Smooth muscle cell (in vitro differentiated cells): ENCODE measurements around the gene FBLN2. TPM values are rescaled to one million over a fixed set of nuclear protein-coding genes. Genes with fewer than 3 reads are reported as not detected.
A peak's percentile ranks its signal among the peaks of the same experiment; 100 is the strongest.

ENCODE experiments used
- DNase-seq: peaks from one replicate; lab custom pipeline; 2025; ENCODE audit not compliant: unreplicated experiment; lab: John Stamatoyannopoulos, UW
- H2AFZ ChIP-seq: fragments of 200-600 bp; sonication (generic); 2 replicates; pipeline ENCODE4 v1.6.0; 2016; ENCODE audit warnings: antibody characterized with exemption, low read depth, mild to moderate bottlenecking
- H3F3A ChIP-seq: fragments of 200-600 bp; sonication (generic); 2 replicates; pipeline ENCODE4 v1.6.0; 2017; ENCODE audit warnings: antibody characterized with exemption, low read depth
- H3K27ac ChIP-seq: fragments of 200-600 bp; sonication (generic); 2 replicates; pipeline ENCODE4 v1.5.1; 2016; ENCODE audit warnings: low read depth, mild to moderate bottlenecking
- H3K27me3 ChIP-seq: fragments of 200-600 bp; sonication (generic); 2 replicates; pipeline ENCODE4 v1.6.1; 2016; ENCODE audit warnings: low read depth, mild to moderate bottlenecking
- H3K36me3 ChIP-seq: fragments of 200-600 bp; sonication (generic); 2 replicates; pipeline ENCODE4 v1.5.1; 2016; ENCODE audit warnings: low read depth
- H3K4me1 ChIP-seq: fragments of 200-600 bp; sonication (generic); 2 replicates; pipeline ENCODE4 v1.5.1; 2016; ENCODE audit warnings: low read depth
- H3K4me2 ChIP-seq: fragments of 200-600 bp; sonication (generic); 2 replicates; pipeline ENCODE4 v1.6.0; 2016; ENCODE audit warnings: mild to moderate bottlenecking
- H3K4me3 ChIP-seq: fragments of 200-600 bp; sonication (generic); 2 replicates; pipeline ENCODE4 v1.5.1; 2016; ENCODE audit warnings: mild to moderate bottlenecking
- H3K79me2 ChIP-seq: fragments of 200-600 bp; sonication (generic); 2 replicates; pipeline ENCODE4 v1.6.0; 2016; ENCODE audit warnings: low read depth, mild to moderate bottlenecking
- H3K9ac ChIP-seq: fragments of 200-600 bp; sonication (generic); 2 replicates; pipeline ENCODE4 v1.6.0; 2016; ENCODE audit warnings: low read depth
- H3K9me3 ChIP-seq: fragments of 200-600 bp; sonication (generic); replicated peaks from 2 replicates; pipeline ENCODE4 v1.5.1; 2016; ENCODE audit warnings: low read depth
- H4K20me1 ChIP-seq: fragments of 200-600 bp; sonication (generic); 2 replicates; pipeline ENCODE4 v1.6.0; 2016; ENCODE audit warnings: low read depth
- WGBS: methylation state at CpG from one replicate; pipeline ENCODE4 v1.1.7; 2016; ENCODE audit warnings: low lambda C conversion rate; 5-methylcytosine and 5-hydroxymethylcytosine counted together
- polyA plus RNA-seq: library from polyadenylated mRNA; unstranded; fragments of >200 nt; fragmentation: Nextera tagmentation; extraction: Ambion mirVana; gene quantifications from 2 replicates; pipeline ENCODE4 v1.2.1, GENCODE V29; 2016
- total RNA-seq: library from RNA; depleted of rRNA; stranded (reverse); fragments of >200 nt; gene quantifications from 2 replicates; pipeline ENCODE4 v1.2.3, GENCODE V29; 2014
- TF ChIP-seq, protein P1 (sequence below): fragments of 200-600 bp; sonication (generic); IDR thresholded peaks from 2 replicates; pipeline ENCODE4 v1.5.1; 2017; ENCODE audit warnings: borderline replicate concordance, mild to moderate bottlenecking, antibody characterized with exemption; ENCODE audit not compliant: insufficient read depth, poor library complexity, severe bottlenecking

FBLN2 gene
- total and polyA plus RNA-seq, 2 experiments from 2014 or later, result 159 to 390 TPM

DNA sequence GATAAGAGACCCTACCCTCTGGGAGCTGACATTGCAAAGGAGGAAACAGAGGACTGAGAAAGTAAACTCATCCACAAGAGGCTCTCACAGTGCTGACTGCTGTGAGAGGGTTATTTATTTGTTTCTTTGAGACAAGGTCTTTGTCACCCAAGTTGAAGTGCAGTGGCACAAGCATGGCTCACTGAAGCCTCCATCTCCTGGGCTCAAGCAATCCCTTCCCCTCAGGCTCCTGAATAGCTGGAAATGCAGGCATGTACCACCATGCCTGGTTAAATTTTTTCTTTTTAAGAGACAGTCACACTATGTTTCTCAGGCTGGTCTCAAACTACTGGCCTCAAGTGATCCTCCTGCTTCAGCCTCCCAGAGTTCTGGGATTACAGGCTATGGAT lies 52.8 kb downstream of the FBLN2 start:
- peak overlapping the region; percentile 73 for H3K27ac ChIP-seq
- H3K4me2 ChIP-seq, result peak overlapping the region; percentile 48
- no peaks in the 10 kb centered on the region for H3K9me3 ChIP-seq
- peaks cover 15% of the 10 kb centered on the region for H3F3A ChIP-seq
- H3K79me2 ChIP-seq, result peaks cover 39% of the 10 kb centered on the region
- H3K27me3 ChIP-seq, result no peaks in the 10 kb centered on the region
- DNase-seq, result no peak
- H4K20me1 ChIP-seq, result peaks cover 61% of the 10 kb centered on the region
- peak overlapping the region; percentile 45 for H3K9ac ChIP-seq
- H3K4me1 ChIP-seq, result peaks cover 2% of the 10 kb centered on the region
- H3K4me3 ChIP-seq, result no peak overlapping the region
- TF ChIP-seq, protein P1, sequence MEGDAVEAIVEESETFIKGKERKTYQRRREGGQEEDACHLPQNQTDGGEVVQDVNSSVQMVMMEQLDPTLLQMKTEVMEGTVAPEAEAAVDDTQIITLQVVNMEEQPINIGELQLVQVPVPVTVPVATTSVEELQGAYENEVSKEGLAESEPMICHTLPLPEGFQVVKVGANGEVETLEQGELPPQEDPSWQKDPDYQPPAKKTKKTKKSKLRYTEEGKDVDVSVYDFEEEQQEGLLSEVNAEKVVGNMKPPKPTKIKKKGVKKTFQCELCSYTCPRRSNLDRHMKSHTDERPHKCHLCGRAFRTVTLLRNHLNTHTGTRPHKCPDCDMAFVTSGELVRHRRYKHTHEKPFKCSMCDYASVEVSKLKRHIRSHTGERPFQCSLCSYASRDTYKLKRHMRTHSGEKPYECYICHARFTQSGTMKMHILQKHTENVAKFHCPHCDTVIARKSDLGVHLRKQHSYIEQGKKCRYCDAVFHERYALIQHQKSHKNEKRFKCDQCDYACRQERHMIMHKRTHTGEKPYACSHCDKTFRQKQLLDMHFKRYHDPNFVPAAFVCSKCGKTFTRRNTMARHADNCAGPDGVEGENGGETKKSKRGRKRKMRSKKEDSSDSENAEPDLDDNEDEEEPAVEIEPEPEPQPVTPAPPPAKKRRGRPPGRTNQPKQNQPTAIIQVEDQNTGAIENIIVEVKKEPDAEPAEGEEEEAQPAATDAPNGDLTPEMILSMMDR, result no peak
- no peaks in the 10 kb centered on the region for H3K36me3 ChIP-seq
- no peak overlapping the region for H2AFZ ChIP-seq

DNA sequence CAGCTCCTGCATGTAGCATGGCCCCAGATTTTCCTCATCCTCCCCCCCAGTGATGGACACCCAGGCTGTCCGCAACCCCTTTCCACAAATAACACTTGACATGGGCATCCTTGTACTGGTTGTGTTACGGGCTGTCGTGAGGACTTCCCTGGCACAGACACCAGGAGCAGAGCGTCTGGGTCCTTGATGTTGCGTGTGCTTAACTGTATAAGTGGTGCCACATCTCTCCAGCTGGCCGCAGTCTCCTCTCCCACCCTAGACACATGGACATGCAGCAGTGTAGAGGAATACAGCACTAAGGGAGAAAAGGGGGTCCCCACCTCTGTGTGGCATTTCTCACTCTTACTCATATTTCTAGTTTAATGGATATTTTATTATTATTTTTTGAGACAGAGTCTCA lies 56.6 kb downstream of the FBLN2 start:
- Histone ChIP-seq H4K20me1 (peaks cover 62% of the 10 kb centered on the region), H3K27me3 (no peaks in the 10 kb centered on the region), H3F3A (peaks cover 12% of the 10 kb centered on the region), H3K79me2 (peaks cover 35% of the 10 kb centered on the region), H3K4me2 (no peak overlapping the region), H3K4me1 (peaks cover 2% of the 10 kb centered on the region), H3K27ac (no peak overlapping the region), H3K9me3 (no peaks in the 10 kb centered on the region), H3K4me3 (no peak overlapping the region), H2AFZ (no peak overlapping the region), H3K36me3 (no peaks in the 10 kb centered on the region), H3K9ac (no peak overlapping the region)
- TF ChIP-seq, protein P1, result no peak
- WGBS, result 100% methylated on average over 6 of the region's 6 CpGs
- DNase-seq, result no peak

DNA sequence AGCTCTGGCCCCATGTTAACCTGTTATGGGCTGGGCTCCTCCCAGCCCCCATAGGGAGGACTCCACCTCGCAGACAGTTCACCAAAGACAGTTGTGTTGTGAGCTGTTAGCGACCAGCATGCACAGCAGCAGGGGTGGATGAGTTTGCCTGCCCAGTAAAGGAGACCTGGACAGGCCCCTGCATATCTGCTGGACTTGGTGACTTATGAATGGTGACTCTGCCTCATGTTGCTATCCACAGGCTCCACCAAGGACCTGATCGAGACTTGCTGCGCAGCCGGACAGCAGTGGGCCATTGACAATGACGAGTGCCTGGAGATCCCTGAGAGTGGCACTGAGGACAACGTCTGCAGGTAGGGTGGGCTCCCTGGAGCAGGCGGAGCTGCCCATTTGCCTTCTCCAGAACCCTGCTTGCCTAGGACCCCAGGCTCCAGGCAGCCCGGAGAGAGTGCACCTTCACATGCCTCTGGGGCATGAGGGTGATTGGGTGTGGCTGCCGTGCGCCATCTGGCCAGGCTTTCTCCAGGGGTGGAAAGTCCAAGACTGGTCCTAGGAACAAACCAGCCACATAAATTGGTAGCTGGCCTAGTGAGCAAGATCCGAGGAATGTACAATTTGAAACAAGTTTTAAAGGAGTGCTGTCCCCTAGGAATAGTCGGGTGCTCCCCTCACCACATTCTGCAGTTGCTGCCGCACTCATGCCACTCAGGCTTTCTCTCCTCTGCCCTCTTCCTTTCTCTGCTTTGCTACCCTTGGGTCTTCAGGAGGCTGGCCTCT lies 59.1 kb downstream of the FBLN2 start:
- H3K27me3 ChIP-seq, result no peaks in the 10 kb centered on the region
- DNase-seq, result no peak
- H3K27ac ChIP-seq, result no peak overlapping the region
- TF ChIP-seq, protein P1, result no peak
- H3F3A ChIP-seq, result no peaks in the 10 kb centered on the region
- H3K4me1 ChIP-seq, result no peaks in the 10 kb centered on the region
- H3K36me3 ChIP-seq, result no peaks in the 10 kb centered on the region
- no peaks in the 10 kb centered on the region for H3K9me3 ChIP-seq
- no peak overlapping the region for H3K9ac ChIP-seq
- no peak overlapping the region for H3K4me3 ChIP-seq
- H3K79me2 ChIP-seq, result peaks cover 21% of the 10 kb centered on the region
- no peak overlapping the region for H2AFZ ChIP-seq
- no peak overlapping the region for H3K4me2 ChIP-seq
- H4K20me1 ChIP-seq, result peaks cover 62% of the 10 kb centered on the region
- 94% methylated on average over 14 of the region's 14 CpGs for WGBS
